Measurements from ENCODE around the gene ATXN2L. TPM values are rescaled to one million over a fixed set of nuclear protein-coding genes. Genes with fewer than 3 reads are reported as not detected.
"Not testable (repeated sequence)": the region's sequence is repeated elsewhere in the genome, so short reads cannot be mapped to it uniquely, and the experiment has no call there.

ATXN2L gene
- total RNA-seq, 1 donor from 2014 or later = 166 TPM

- DNase-seq (ENCODE audit: extremely low read depth, low read depth, low spot score) = no peak
Observed at GRCh38 chr16:28837672-28838557, 15.1 kb downstream of the ATXN2L start.

- DNase-seq (ENCODE audit: extremely low read depth, low read depth, low spot score) = no peak
Observed at GRCh38 chr16:28838558-28838918, 15.7 kb downstream of the ATXN2L start.

GRCh38 chr16:28839004-28839639 lies 16.3 kb downstream of the ATXN2L start:
- no peak for DNase-seq (ENCODE audit: extremely low read depth, low read depth, low spot score)

GRCh38 chr16:28839899-28840298 lies 17.1 kb downstream of the ATXN2L start:
- DNase-seq (ENCODE audit: extremely low read depth, low read depth, low spot score) = no peak

GRCh38 chr16:28842696-28843095 lies 19.9 kb downstream of the ATXN2L start:
- no peak for DNase-seq (ENCODE audit: extremely low read depth, low read depth, low spot score)

- no peak for DNase-seq (ENCODE audit: extremely low read depth, low read depth, low spot score)
Observed at GRCh38 chr16:28843766-28844165, 21.0 kb downstream of the ATXN2L start.

- DNase-seq (ENCODE audit: extremely low read depth, low read depth, low spot score) = no peak
Observed at GRCh38 chr16:28844226-28844885, 21.6 kb downstream of the ATXN2L start.

- DNase-seq (ENCODE audit: extremely low read depth, low read depth, low spot score) = no peak
Observed at GRCh38 chr16:28845293-28845692, 22.5 kb downstream of the ATXN2L start.

- no peak for DNase-seq (ENCODE audit: extremely low read depth, low read depth, low spot score)
Observed at GRCh38 chr16:28845761-28846079, 22.9 kb downstream of the ATXN2L start.

- DNase-seq (ENCODE audit: extremely low read depth, low read depth, low spot score) = peak; percentile 70
Observed at GRCh38 chr16:28846080-28846932, 23.5 kb downstream of the ATXN2L start, which contains the start of gene TUFM. TSS of gene TUFM (minus strand) at chr16:28846348. CDS start at chr16:28846269, 79 bp downstream.

GRCh38 chr16:28846933-28847273 lies 24.1 kb downstream of the ATXN2L start:
- no peak for DNase-seq (ENCODE audit: extremely low read depth, low read depth, low spot score)

GRCh38 chr16:28858421-28858820 lies 35.6 kb downstream of the ATXN2L start:
- no peak for DNase-seq (ENCODE audit: extremely low read depth, low read depth, low spot score)

GRCh38 chr16:28859326-28859725 lies 36.5 kb downstream of the ATXN2L start:
- no peak for DNase-seq (ENCODE audit: extremely low read depth, low read depth, low spot score)

GRCh38 chr16:28863929-28864793 lies 41.4 kb downstream of the ATXN2L start:
- no peak for DNase-seq (ENCODE audit: extremely low read depth, low read depth, low spot score)

GRCh38 chr16:28865001-28865688 lies 42.3 kb downstream of the ATXN2L start:
- DNase-seq (ENCODE audit: extremely low read depth, low read depth, low spot score) = no peak

- DNase-seq (ENCODE audit: extremely low read depth, low read depth, low spot score) = no peak
Observed at GRCh38 chr16:28865722-28866453, 43.1 kb downstream of the ATXN2L start.

- no peak for DNase-seq (ENCODE audit: extremely low read depth, low read depth, low spot score)
Observed at GRCh38 chr16:28866454-28866804, 43.6 kb downstream of the ATXN2L start.

GRCh38 chr16:28867241-28867640 lies 44.4 kb downstream of the ATXN2L start:
- DNase-seq (ENCODE audit: extremely low read depth, low read depth, low spot score) = no peak

- not testable (repeated sequence) for DNase-seq (ENCODE audit: extremely low read depth, low read depth, low spot score)
Observed at GRCh38 chr16:28867646-28868045, 44.8 kb downstream of the ATXN2L start.
